HG03159 (cell line): ENCODE measurements around the gene EPS8.

Experiments
- ATAC-seq: cut with Tn5 transposase; IDR thresholded peaks from one replicate; pipeline ENCODE4 v1.9.1; 2021; ENCODE audit warnings: mild to moderate bottlenecking, moderate library complexity; ENCODE audit not compliant: unreplicated experiment

Gene EPS8

GRCh38 chr12:15789220-15790171 is at the start of gene EPS8:
TSS of gene EPS8 (minus strand) at chr12:15789388. CDS start at chr12:15682951, 106,437 bp downstream.
- peak; percentile 86 for ATAC-seq

- no peak for ATAC-seq
Observed at GRCh38 chr12:15837141-15837790, 48.1 kb upstream of the EPS8 start.

GRCh38 chr12:15834575-15834974 is 45.4 kb upstream of the EPS8 start:
- no peak for ATAC-seq

- no peak for ATAC-seq
Observed at GRCh38 chr12:15831315-15831978, 42.3 kb upstream of the EPS8 start.

- no peak for ATAC-seq
Observed at GRCh38 chr12:15830538-15830937, 41.4 kb upstream of the EPS8 start.

DNA sequence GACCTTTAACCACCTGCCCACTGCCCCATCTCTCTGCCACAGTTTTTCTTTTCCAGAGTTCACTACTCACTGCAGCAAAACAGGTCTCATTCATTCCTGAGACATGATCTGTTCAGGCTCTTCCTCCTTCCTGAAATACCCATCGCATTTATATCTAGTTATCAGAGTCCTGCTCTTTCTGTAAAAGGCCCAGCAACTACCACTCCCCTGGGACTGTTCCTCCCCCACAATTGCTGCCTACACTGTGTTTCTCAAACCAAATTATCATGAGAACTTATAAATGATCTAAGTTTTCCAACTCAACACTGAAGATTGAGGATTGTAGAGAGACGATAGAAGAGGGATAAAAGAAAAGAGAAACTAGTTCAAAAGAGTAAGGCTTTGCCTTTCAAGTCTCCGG is 40.8 kb upstream of the EPS8 start:
- ATAC-seq: no peak

DNA sequence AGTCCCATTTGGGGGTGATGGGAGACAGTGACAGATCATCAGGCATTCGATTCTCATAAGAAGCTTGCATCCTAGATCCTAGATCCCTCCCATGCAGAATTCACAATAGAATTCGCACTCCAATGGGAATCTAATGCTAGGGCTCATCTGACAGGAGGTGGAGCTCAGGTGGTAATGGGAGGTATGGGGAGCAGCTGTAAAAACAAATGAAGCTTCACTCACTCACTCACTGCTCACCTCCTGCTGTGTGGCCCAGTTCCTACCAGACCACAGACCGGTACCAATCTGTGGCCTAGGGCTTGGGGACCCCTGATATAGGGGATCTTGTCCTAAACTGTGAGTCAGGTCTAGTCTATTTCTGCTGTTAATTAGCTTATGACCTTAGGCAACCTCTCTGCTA is 40.1 kb upstream of the EPS8 start:
- ATAC-seq: no peak

DNA sequence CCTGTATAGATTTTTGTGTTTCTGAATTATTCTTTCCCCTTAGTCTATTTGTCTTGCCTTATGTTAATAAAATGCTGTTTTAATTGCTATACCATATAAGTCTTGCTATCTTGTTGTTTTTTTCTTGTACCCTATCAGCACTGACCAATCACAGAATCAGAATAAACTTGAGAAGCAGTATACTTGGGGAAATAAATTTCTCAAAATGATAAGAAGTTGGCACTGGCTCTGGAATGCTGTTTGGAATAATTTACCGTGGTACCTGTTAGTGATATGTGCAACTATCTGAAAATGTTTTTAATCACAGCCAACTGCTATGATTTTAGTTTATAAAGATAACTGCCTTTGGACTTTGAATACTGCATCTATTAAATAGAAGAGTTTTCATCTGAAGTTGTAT is 37.9 kb upstream of the EPS8 start:
- ATAC-seq: no peak

- ATAC-seq: no peak
Observed at GRCh38 chr12:15824516-15824915, 35.3 kb upstream of the EPS8 start.

DNA sequence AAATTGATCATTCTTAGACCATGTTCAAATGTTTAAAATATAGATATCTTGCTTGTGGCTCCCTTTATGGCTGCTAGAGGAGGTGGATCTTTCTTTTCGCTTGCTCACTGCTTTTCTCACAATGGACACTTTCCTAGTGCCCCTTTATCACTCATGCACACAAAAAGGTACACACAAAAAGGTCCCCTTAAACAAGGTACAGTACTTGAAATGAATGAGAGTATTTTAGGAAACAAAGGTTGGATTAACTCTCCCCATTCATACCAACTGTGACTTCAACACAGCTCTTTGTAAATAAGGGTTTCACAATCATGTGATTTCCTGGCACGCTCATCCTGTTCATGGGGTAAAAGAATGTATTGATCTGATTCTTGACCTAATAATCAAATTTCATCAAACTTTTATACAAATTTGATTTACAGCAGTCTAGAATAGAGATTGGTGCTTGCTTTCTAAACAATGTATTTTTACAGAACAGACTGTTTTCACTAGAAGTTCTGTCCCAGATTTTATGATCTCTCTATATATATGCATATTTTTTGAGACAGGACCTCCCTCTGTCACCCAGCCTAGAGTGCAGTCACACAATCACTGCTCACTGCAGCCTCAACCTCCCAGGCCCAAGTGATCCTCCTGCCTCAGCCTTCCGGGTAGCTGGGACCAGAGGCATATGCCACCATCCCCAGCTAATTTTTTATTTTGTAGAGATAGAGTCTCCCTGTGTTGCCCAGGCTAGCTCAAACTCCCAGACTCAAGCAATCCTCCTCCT is 34.4 kb upstream of the EPS8 start:
- ATAC-seq: no peak

GRCh38 chr12:15819644-15820437 is 30.7 kb upstream of the EPS8 start:
- ATAC-seq: no peak

- no peak for ATAC-seq
Observed at GRCh38 chr12:15818418-15818817, 29.2 kb upstream of the EPS8 start.

DNA sequence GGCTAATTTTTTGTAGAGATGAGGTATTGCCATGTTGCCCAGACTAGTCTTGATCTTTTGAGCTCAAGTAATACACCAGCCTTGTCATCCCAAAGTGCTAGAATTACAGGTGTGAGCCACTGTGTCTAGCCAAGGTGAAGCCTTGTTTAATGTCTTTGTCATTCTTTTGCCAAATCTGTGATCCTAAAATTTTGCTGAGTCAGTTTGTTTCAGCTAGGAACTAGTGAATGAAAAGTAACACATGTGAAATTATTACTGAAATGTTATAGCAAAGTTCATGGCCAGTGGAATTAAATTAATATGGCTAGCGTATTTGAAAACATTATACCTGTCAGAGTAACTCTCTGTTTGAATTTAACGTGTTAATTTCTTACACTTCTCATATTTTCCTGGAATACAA is 26.5 kb upstream of the EPS8 start:
- ATAC-seq: no peak

DNA sequence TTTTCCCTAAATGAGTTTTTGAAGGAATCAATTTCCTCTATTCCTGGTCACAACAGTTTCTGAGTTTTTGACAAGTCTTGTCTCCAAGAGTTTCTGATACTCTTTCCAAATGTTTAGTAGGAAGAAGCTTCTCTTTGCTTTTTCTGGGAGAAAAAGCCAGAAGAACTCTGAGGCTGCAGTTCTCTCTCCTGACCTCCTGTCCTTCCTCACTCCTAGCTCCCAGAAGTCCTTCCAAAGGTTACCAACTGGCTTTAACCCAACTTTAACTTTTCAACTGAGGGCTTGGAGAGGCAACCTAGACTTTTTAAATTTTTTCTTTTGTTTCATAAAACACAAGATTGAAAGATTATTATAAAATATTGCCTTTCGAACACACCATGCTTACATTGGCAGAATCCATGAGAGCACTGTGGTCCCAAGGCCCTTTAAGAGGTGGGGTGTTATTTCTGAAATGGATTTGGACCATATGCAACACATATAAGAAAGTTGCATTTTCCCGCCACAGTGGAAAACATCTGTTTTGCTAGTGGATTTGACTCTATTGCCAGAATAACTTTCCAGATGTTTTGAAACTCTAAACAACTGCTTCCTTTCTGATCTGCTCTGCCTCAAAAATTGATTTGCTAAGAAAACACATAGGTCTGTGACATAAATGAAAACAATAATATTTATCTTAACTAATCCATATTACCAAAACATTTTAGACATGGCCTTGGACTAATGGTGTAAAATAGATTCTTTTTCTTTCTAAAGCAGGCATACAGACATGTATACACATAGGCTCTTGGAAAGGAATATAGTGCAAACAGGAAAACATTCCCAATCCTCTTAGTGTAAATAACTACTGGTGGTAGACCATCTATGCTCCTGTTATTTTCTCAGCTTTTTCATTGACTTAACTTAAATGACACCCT is 22.3 kb upstream of the EPS8 start:
- no peak for ATAC-seq

GRCh38 chr12:15808652-15809051 is 19.5 kb upstream of the EPS8 start:
- no peak for ATAC-seq

- ATAC-seq: no peak
Observed at GRCh38 chr12:15808250-15808649, 19.1 kb upstream of the EPS8 start.

- no peak for ATAC-seq
Observed at GRCh38 chr12:15806826-15807225, 17.6 kb upstream of the EPS8 start.

DNA sequence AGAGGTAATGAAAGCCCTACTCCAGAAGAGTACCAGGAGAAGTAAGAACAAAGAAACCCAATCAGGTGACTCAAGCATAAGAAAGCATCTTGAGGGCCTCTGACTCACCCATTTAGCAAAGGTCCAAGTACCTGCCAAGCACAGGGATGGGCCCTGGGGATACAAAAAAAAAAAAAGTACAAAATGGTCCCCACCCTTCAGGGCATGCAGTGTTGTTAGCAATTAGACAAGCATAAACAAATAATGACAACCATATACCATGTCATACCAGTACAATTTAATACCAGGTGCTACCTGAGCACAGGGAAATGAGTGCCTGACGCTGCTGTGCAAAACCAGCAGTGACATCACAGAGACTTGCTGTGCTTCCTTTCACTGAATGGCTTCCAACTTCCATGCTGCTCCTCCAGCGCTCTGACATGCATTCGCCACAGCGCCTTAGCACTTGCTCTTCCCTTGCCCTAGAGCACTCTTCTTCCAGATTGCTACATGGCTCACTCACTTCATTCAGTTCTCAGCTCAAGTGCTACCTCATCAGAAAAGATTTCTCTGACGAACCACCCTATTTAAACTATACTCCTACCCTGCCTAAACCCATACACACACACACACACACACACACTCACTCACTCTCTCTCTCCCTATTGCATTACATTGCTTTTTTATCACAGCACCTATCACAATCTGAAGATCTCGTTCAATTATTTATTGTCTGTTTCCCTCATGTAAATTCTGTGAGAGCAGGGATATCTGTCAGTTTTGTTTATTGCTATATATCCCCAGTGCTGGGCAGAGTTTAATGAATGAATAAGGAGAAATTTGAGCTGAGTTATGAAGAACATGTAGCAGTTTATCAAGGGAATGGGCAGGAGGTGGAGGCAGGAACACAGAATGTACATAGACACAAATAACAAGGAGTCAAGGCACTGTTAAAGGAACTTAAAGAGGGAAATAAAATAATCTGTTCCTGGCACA is 12.9 kb upstream of the EPS8 start:
- no peak for ATAC-seq
